Occipital lobe (tissue), 2 donors: ENCODE results near the gene KIZ. TPM values are rescaled to one million over a fixed set of nuclear protein-coding genes. Genes with fewer than 3 reads are reported as not detected.

ENCODE experiments used
- DNase-seq: peaks from one replicate; lab custom pipeline; 2025; lab: John Stamatoyannopoulos, UW
- total RNA-seq: library from RNA; depleted of rRNA; stranded (reverse); fragments of >200 nt; gene quantifications from one replicate; pipeline ENCODE4 v1.2.3, GENCODE V29; 2014

KIZ gene
- total RNA-seq, 1 donor from 2014 or later: 8.4 TPM

DNA sequence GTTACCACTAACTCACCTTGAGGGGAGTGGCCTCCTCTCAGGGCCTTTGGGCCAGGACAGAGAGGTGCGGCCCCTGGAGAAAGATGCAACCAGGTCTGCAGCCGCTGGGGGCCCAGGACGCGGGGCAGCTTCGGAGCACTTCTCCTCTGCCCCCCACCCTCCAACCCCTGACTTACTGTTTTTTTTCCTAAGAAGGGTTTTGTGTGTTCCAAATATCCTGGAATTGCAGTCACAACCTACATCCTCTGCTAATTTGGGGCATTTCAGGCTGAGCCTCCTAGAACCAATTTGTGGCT is 21.5 kb upstream of the KIZ start:
- DNase-seq: no peak

GRCh38 chr20:21104921-21105320 is 21.0 kb upstream of the KIZ start:
- no peak for DNase-seq

GRCh38 chr20:21105429-21106170 is 20.3 kb upstream of the KIZ start:
- DNase-seq: no peak

DNA sequence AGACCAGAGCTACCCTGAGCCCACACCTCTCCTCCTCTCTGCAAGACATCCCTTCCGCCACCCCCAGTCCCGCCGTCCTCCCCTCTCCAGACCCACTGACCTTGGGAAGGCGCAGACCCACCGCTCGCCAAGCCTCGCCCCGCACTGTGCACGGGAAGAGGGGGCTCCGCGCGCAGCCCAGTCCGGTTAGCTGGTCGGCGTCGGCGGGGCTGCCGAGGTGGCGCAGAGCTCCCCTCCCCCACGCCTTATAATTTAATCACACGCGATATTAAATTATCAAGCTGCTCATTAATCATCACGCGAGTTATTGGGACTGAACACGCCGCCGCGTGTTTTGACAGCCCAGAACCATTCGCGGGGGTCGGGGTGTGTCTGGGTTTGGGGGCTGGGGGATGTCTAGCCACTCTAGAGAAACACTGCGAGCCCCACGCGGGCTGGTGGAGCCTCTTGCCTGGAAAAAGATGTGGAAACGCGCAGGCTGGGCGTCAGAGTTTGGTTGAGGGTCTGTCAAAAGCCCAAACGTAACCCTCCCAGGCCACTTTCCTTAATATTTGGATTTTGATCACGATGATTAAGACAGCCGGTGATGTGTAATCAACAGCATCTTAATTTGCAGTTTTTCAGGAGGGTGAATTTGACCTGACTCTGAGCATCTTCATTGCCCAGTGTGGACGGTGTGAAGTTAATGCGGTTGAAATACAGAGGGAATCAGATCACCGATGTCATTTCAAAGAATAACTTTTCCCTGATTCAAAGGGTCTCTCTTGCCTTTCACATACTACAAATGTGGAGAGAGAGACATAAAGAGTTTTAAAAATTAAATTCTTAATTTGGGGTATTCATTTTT is 19.5 kb upstream of the KIZ start, which contains the start of gene LINC00237:
TSS of gene LINC00237 (minus strand) at position 188 of the 847 bp plus-strand sequence.
- DNase-seq: no peak

DNA sequence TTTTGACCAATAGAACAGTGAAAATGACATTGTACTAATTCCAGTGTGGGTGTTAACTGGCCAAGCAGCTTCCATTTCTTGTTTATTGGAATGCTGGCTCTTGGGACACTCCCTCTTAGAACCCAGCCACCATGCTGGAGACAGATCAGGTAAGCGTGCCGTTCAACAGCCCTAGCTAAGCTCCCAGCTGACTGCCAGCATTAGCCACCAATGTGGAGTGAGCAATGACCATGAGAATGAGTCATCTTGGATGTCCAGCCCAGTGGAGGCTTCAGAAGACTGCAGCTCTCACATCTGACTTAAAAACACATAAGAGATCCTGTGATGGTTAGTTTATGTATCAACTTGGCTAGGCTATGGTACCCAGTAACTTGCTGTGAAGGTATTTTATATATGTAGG is 16.7 kb upstream of the KIZ start:
- DNase-seq: no peak

- no peak for DNase-seq
Measured at GRCh38 chr20:21110811-21111210, 15.1 kb upstream of the KIZ start.

GRCh38 chr20:21111416-21111815 is 14.5 kb upstream of the KIZ start:
- DNase-seq: no peak

- no peak for DNase-seq
Measured at GRCh38 chr20:21113697-21114096, 12.2 kb upstream of the KIZ start.

- DNase-seq: no peak
Measured at GRCh38 chr20:21114584-21114983, 11.3 kb upstream of the KIZ start.

DNA sequence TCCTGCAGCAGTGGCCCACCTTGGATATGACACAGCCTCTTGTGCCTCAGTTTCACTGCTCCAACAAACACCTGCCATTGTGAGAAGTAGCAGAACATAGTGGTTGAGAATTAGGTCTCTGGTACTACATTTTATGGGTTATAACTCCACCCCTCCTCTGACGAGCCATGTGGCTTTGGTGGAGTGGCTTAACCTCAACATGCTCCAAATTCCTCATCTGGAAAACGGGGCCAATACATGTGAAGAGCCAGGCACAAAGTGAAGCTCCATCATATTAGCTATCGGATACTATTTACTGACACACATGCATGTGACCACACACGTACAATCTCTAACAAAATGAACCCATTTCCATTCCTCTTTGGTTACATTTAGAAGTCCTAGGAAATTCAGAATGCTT is 8.4 kb upstream of the KIZ start:
- no peak for DNase-seq

- DNase-seq: no peak
Measured at GRCh38 chr20:21118138-21118537, 7.7 kb upstream of the KIZ start.

- no peak for DNase-seq
Measured at GRCh38 chr20:21118782-21119181, 7.1 kb upstream of the KIZ start.

DNA sequence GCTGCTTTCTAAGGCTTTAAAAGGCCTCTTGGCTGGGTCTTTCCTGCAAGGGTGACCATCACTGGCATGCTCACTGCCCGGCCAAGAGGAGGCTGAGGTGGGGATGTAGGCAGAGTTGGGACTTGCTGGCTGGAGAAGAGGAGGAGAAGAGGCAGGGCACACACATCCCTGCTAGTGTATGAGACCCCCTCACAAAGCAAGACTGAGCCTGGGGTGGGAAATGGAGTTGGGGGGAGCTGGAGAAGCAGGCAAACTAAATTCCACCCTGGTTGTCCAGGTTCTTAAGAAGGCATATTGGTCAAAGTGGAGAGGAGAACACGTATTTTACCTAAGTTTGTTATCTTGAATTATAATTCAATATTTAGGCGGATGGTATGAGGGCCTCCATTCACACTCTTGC is 1.7 kb upstream of the KIZ start:
- no peak for DNase-seq

DNA sequence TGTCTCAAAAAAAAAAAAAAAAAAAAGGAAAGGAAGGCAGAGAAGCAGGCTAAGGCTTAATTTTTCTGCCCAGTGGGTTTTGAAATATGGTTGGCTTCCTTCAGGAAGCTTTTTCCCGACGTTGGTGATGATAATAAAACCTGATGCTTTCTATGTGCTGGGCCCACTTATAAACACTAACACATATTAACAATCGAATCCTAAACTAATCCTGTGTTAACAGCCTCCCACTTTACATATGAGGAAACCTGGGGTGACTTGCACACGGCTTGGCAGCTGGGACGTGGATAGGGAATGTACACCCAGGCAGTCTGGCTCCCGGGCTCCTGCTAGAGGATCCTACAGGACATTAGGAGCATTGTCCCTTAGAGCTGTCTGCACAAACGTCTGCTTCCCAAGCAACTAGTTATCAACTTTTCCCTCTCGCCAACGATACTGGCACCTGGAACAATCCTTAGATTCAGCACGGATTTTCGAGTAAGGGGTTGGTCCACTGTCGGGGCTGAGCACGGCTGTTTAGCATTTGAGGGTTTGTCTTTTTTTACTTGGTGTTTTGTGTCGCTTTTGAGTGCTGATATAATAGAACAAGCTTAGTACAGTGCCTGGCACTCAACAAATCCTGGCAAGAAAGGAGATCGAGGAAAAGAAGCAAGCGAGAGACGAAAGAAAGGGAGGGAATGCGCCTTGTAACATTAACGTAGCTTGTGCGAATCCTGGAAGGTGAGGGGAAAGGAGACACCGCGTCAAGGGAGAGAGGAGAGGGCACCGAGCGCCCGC is 622 bp upstream of the KIZ start:
- peak; percentile 32 for DNase-seq

- no peak for DNase-seq
Measured at GRCh38 chr20:21126581-21126870, 644 bp downstream of the KIZ start.

DNA sequence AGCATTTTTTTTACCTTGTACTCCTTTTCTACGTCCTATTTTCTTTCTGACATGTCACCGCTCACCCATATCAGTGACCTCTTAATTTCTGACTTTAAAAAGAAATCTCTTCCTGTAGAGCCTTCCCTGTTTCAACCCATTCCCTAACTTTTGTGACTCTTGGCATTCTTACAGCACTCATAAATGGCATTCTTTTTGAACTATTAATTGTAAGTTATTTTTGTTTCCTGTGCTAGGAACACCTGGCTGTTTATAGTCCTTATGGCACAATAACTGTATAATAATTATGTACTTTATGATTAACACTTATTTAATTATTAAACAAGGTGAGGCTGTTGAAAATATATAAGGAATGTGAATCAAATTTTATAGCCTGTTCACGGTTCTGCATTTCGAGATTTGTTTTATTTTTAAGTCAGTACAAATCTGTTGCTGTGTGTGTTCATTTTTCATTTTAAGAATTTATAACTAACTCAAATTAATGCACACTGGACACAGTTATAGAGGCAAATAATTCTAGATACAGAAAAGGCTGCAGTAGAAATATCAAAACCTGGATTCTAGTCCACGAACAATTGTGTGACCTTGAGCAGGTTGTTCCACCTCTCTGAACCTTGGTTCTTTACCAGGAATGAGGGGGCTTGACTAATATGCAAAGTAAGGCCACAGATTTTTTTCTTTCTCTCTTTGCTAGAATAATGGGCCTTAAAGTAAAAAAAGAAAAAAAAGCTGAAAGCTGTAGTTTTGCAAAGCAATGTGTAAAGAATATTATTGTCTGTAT is 1.5 kb downstream of the KIZ start:
- no peak for DNase-seq

- DNase-seq: no peak
Measured at GRCh38 chr20:21129861-21130260, 4.0 kb downstream of the KIZ start.

DNA sequence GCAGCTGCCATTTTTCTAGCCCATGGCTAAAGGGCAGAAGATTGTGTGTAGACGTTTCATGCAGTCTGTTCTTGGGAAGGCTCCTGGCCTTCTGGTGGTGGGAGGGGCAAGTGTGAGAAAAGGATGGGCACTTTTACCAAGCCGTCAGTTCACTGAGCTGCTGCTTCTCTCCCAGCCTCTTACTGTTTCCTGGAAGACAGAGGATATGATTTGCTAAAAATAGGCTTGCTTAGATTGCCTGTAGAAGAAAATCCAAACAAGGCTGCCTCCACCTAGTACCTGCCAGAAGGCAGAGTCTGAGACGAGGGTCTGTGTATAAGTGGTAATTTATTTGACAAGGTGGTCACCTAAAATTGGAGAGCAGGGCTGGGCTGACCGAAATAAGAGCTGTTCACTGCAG is 7.5 kb downstream of the KIZ start:
- no peak for DNase-seq

GRCh38 chr20:21133917-21134622 is 8.2 kb downstream of the KIZ start:
- DNase-seq: no peak

- no peak for DNase-seq
Measured at GRCh38 chr20:21134883-21135493, 9.1 kb downstream of the KIZ start.
